HG02763 (cell line): Measurements from ENCODE around the gene NOC4L.
"Not testable (repeated sequence)": the region's sequence is repeated elsewhere in the genome, so short reads cannot be mapped to it uniquely, and the experiment has no call there.

ENCODE experiments used
- ATAC-seq: cut with Tn5 transposase; IDR thresholded peaks from one replicate; pipeline ENCODE4 v1.9.1; 2021; ENCODE audit warnings: mild to moderate bottlenecking, moderate library complexity; ENCODE audit not compliant: unreplicated experiment

NOC4L gene

GRCh38 chr12:132123970-132124765, 20.1 kb upstream of the NOC4L start:
- no peak for ATAC-seq

DNA sequence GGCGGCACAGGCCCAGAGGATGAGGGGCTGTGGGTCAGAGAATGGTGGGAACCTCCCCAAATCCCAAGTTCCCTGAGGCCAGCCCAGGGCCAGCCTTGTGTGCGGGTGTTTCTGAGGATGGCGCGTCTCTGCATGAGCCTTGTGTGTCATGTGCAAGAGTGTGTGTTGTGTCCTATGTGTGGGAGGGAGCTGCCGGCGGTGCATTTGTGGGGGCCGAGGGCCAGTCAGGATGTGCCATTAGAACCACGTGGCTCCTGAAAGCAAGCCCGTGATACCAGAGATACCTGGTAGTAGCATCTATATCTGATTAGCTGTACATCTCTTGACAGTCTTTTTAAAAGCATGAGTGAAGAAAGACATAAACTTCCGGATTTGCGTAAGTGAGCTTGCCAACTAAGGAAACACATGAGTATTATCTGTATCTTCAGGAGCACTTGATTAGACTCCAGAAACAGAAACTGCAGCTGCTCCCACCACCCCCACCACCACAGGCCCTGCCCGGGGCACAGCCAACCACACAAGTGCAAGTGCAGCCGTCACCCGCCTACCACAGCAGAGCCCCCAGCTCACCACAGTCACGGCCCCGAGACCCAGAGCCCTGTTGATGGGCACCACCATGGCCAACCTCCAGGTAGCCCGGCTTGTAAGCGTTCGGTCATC, 19.4 kb upstream of the NOC4L start:
- ATAC-seq: no peak

GRCh38 chr12:132125736-132126135, 18.5 kb upstream of the NOC4L start:
- no peak for ATAC-seq

GRCh38 chr12:132127041-132127440, 17.2 kb upstream of the NOC4L start:
- no peak for ATAC-seq

DNA sequence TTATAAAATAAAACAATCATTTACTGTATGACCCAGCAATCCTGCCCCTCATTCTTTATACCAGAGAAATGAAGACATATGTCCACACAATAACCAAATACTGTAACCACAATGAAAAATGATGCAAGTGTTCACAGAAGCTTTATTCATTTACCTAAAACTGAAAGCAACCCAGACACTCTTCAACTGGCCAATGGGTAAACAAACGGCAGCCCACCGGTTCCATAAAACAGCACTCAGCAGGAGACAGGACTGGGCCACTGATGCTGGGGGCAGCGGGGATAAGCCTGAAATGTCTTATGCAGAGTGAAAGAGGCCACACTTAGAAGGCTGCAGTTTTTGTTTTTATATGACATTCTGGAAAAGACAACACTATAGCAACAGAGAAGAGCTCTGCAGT, 15.2 kb upstream of the NOC4L start:
- ATAC-seq: no peak

GRCh38 chr12:132130690-132131089, 13.6 kb upstream of the NOC4L start:
- no peak for ATAC-seq

GRCh38 chr12:132131229-132131628, 13.0 kb upstream of the NOC4L start:
- ATAC-seq: no peak

DNA sequence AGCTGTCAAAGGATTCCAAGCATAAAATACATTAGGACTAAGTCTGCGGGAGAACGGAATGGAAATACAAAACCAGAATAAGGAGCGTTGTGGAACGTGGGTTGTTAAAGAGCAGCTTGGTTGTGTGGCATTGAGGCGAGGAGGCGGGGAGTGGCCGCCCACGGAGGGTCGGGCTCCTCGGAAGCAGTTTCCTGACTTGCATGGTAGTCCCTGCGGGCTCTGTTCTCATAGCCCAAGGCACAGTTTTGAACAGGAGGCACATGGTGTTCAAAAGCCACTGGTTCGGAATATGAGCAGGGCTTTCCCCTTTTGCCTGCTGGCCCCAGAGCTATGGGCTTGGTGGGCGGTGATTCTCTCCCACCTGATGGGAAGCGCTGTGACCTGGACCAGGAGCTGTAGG, 12.3 kb upstream of the NOC4L start:
- ATAC-seq: no peak

DNA sequence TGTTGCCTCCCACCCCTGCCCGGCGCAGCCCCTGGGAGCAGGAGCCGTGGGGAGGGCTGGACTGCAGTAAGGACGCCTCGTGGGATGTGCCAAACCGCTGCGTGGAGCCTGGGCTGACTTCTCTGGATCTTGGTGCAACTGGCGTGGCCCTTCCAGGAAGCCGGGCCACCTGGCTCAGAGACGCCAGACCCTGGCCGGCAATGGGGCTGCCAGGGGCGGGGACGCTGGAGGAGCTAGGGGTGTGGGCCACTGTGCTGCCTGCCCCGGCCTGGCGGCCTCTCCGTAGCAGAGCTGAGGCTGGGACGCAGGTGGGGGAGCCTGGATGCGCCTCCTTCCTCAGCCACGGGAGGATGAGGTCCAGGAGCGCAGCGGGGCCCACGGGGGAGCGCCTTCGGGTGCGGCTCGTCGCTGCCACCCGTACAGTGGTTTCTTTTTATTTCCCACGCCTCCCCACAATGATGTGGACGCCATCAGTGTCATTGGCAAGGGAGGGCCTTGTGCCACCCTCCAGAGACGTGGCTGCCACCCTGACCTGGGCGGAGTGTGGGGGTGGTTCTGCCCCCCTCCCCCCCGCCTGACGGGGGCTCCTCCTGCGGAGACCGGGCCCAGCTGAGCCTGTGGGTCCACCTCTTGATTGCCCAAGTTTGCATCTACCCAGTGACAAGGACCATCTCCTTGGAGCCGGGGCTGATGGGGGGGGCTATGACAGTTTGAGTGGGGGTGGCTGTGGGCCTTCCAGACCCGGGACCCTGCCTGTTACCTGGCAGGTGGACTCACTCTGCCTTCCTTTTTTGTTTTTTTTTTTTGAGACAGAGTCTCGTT, 11.4 kb upstream of the NOC4L start:
- no peak for ATAC-seq

GRCh38 chr12:132133952-132134652, 10.2 kb upstream of the NOC4L start:
- ATAC-seq: no peak

DNA sequence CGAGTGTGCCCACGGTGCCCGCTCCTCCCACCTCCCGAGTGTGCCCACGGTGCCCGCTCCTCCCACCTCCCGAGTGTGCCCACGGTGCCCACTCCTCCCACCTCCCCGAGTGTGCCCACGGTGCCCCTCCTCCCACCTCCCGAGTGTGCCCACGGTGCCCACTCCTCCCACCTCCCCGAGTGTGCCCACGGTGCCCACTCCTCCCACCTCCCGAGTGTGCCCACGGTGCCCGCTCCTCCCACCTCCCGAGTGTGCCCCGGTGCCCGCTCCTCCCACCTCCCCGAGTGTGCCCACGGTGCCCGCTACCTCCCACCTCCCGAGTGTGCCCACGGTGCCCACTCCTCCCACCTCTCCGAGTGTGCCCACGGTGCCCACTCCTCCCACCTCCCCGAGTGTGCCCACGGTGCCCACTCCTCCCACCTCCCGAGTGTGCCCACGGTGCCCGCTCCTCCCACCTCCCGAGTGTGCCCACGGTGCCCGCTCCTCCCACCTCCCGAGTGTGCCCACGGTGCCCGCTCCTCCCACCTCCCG, 9.5 kb upstream of the NOC4L start:
- not testable (repeated sequence) for ATAC-seq

GRCh38 chr12:132136226-132136625, 8.0 kb upstream of the NOC4L start:
- ATAC-seq: not testable (repeated sequence)

GRCh38 chr12:132137483-132138125, 6.7 kb upstream of the NOC4L start:
- ATAC-seq: no peak

- no peak for ATAC-seq
Observed at GRCh38 chr12:132138941-132139871, 5.1 kb upstream of the NOC4L start.

- ATAC-seq: no peak
Observed at GRCh38 chr12:132139912-132140311, 4.3 kb upstream of the NOC4L start.

DNA sequence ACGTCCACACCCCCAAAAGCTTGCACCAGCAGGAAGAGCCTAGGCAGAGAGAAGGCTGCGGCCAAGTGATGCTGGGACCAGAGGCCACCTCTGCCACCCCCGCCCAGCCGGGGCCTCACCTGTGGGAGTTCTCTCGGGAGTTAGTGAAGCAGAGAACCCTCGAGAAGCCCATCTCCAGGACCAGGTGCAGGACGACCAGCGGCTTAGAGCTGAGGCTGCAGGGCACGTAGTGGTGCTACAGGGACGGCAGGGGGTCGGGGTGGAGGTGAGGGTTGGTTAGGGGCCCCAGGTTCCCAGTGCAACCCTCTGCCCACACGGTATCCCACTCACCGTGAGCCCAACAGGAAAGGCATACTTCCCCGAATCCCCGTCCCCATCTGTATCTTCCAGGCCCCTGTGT, 3.8 kb upstream of the NOC4L start:
- no peak for ATAC-seq

DNA sequence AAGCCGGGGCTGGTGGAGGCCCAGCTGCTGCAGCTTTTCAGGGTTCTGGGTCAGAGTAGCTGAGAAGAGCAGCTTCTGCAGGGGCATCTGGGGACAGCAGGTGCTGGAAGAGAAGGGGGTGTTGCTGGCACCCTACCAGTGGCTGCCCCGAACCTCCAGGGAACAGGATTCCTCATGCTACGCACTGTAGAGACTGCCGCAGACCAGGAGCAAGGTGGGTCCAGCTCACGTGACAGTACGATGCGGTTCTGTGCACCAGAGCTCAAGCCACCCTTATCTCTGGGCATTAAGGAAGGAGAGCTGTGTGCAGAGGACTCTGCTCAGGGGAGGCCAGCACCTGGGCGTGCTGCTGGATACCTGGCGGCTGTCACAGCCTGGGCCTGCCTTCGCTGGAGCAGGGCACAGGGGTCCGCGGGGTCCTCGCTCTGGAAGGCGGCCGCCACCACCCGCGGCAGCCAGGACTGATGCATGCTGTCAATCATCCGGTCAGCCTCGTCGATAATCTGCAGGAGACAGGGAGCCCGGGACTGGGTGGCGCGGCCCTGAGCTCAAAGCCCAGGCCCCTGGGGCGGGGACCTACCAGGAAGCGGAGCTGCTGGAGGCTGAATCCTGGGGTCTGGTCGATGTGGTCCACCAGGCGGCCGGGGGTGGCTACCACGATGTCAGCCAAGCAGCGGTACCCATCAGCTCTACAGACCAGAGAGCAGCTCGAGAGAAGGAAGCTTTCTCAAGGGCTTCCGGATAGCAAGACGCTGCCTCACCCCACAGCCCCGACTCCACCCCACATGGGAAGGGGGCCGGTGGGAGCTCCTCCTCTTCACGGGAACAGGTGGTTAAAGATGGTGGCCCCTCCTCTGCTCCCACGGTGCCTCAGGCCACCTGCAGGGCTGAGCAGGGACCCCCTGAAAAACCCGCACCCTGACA, 3.1 kb upstream of the NOC4L start:
- no peak for ATAC-seq
